Endothelial cell of umbilical vein (primary cell): Measurements from ENCODE around the gene MCRIP2.

ENCODE experiments used
- CTCF ChIP-seq, 2 donors: IDR thresholded peaks; 1 replicate in 1 of 2; 2 replicates in 1 of 2; pipeline ENCODE4 v1.5.1; 2011; ENCODE audit warnings: low read length in 2 of 2, mild to moderate bottlenecking in 2 of 2, moderate library complexity in 2 of 2, control low read depth in 1 of 2, inconsistent platforms in 1 of 2, low read depth in 1 of 2; ENCODE audit not compliant: insufficient read depth in 1 of 2; ENCODE audit errors: extremely low read depth in 1 of 2
- EZH2 ChIP-seq: IDR thresholded peaks from 2 replicates; pipeline ENCODE4 v1.6.1; 2012; ENCODE audit warnings: borderline replicate concordance, low read depth, mild to moderate bottlenecking, moderate library complexity, low read length, inconsistent platforms; ENCODE audit not compliant: severe bottlenecking
- FOS ChIP-seq: IDR thresholded peaks from 2 replicates; pipeline ENCODE4 v1.6.1; 2011; ENCODE audit warnings: mild to moderate bottlenecking, low read length, moderate library complexity, borderline replicate concordance; ENCODE audit not compliant: insufficient read depth
- GATA2 ChIP-seq: IDR thresholded peaks from 2 replicates; pipeline ENCODE4 v1.7.0; 2011; ENCODE audit warnings: low read depth, mild to moderate bottlenecking, moderate library complexity, mixed read lengths, low read length; ENCODE audit not compliant: insufficient read length, insufficient read depth
- JUN ChIP-seq: IDR thresholded peaks from 2 replicates; pipeline ENCODE4 v1.6.1; 2011; ENCODE audit warnings: borderline replicate concordance, low read depth; ENCODE audit not compliant: insufficient read length, insufficient read depth
- POLR2A ChIP-seq: IDR thresholded peaks from 2 replicates; pipeline ENCODE4 v1.6.1; 2012; ENCODE audit warnings: low read depth, mild to moderate bottlenecking, control low read depth, low read length
- POLR2AphosphoS5 ChIP-seq: IDR thresholded peaks from 2 replicates; pipeline ENCODE4 v1.6.1; 2012; ENCODE audit warnings: low read depth, mild to moderate bottlenecking, control low read depth, low read length, moderate library complexity; ENCODE audit not compliant: insufficient read depth
- TF ChIP-seq, protein P1 (sequence below): IDR thresholded peaks from 2 replicates; pipeline ENCODE4 v1.6.1; 2011; ENCODE audit not compliant: insufficient read depth, insufficient read length

DNA sequence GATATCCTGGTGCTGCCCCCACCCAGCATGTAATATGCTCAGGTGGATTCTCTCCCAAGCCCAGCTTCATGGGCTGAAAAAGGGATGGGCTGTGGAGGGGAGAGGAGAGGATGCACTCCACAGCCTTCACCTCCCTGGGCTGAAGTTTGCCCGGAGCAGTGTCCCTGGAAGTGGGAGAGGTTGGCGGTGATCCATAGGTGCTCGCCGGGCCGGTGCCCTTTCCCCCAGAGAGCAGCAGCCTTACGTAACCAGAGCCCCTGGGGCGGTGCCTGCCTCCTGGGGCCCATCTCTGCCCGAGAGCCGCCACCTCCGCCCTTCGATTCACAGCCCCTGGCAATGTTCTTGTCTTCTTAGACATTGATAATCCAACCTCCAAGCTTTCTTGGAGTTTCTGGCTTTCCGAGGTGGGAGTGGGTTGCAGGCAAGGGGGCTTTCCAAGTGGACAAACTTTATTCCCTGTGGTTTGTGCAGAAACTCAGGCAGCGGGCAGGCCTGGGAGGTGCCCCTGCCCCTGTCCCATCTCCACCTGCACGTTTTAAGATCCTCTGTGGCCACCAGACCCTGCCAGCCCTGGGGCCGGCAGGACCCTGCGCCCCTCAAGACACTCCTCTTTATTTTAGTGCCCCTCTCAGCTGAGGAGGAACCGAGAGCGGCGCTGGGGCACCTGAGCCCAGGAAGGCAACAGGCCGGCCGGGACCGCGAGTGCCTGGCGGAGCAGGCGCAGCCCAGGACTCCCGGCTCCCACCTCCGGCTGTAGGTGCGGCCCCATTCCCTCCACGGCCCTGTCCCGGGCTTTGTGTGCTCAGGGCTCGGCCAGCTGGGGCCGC lies 4.4 kb downstream of the MCRIP2 start:
- TF ChIP-seq CTCF (IDR thresholded peaks at IDR 0.05; ENCODE audit: extremely low read depth in 1 of 2, insufficient read depth in 1 of 2, low read depth in 1 of 2, low read length in 2 of 2) (no peak), EZH2 (no peak), POLR2A (no peak), POLR2AphosphoS5 (no peak), JUN (no peak), FOS (no peak), GATA2 (no peak)
- TF ChIP-seq, protein P1, sequence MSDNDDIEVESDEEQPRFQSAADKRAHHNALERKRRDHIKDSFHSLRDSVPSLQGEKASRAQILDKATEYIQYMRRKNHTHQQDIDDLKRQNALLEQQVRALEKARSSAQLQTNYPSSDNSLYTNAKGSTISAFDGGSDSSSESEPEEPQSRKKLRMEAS = no peak
